ENCODE measurements around the gene SH3BGRL. TPM values are rescaled to one million over a fixed set of nuclear protein-coding genes. Genes with fewer than 3 reads are reported as not detected.

The SH3BGRL gene
- total RNA-seq, 1 experiment from 2014 or later, result 32.1 TPM

- POLR2A ChIA-PET, result no interaction called here
- H3K27ac Mint-ChIP-seq (ENCODE audit: unreplicated experiment), result no peak overlapping the region
- Histone ChIP-seq H3K27me3 (replicated peaks; ENCODE audit: control insufficient read depth, insufficient read depth, low read length) (no peaks in the 10 kb centered on the region), H3K4me3 (ENCODE audit: low read depth, low read length) (no peak overlapping the region), H3K9me3 (no peaks in the 10 kb centered on the region), H3K36me3 (ENCODE audit: control insufficient read depth, insufficient read depth, low read length) (no peaks in the 10 kb centered on the region), H3K4me1 (no peaks in the 10 kb centered on the region)
- no peaks in the 10 kb centered on the region for H3K36me3 Mint-ChIP-seq (ENCODE audit: insufficient read depth, unreplicated experiment)
- intact Hi-C loops (cut with micrococcal nuclease; ENCODE audit: unreplicated experiment), result no loop called here
- H3K9me3 Mint-ChIP-seq (ENCODE audit: unreplicated experiment), result no peaks in the 10 kb centered on the region
- no peaks in the 10 kb centered on the region for H3K4me1 Mint-ChIP-seq (ENCODE audit: low read depth, unreplicated experiment)
- no TSS peak for BruUV-seq (replicated peaks)
- no peak for TF ChIP-seq CTCF (IDR thresholded peaks at IDR 0.05; ENCODE audit: insufficient read depth in 1 of 2, low read depth in 1 of 2, low read length in 1 of 2, severe bottlenecking in 1 of 2, unreplicated experiment in 1 of 2)
- H3K27me3 Mint-ChIP-seq (ENCODE audit: insufficient read depth, unreplicated experiment), result no peaks in the 10 kb centered on the region
- H3K4me3 Mint-ChIP-seq (ENCODE audit: unreplicated experiment), result no peak overlapping the region
- DNase-seq, result no peak
- CTCF ChIA-PET, result no interaction called here
These were observed 102.7 kb downstream of the SH3BGRL start for GRCh38 chrX:81304563-81304962.

GRCh38 chrX:81305240-81305639, 103.3 kb downstream of the SH3BGRL start:
- intact Hi-C loops (cut with micrococcal nuclease; ENCODE audit: unreplicated experiment), result no loop called here
- Mint-ChIP-seq H3K9me3 (ENCODE audit: unreplicated experiment) (no peaks in the 10 kb centered on the region), H3K36me3 (ENCODE audit: insufficient read depth, unreplicated experiment) (no peaks in the 10 kb centered on the region), H3K4me1 (ENCODE audit: low read depth, unreplicated experiment) (no peaks in the 10 kb centered on the region), H3K27ac (ENCODE audit: unreplicated experiment) (no peak overlapping the region), H3K27me3 (ENCODE audit: insufficient read depth, unreplicated experiment) (no peaks in the 10 kb centered on the region), H3K4me3 (ENCODE audit: unreplicated experiment) (no peak overlapping the region)
- Histone ChIP-seq H3K4me1 (no peaks in the 10 kb centered on the region), H3K9me3 (no peaks in the 10 kb centered on the region), H3K36me3 (ENCODE audit: control insufficient read depth, insufficient read depth, low read length) (no peaks in the 10 kb centered on the region), H3K27me3 (replicated peaks; ENCODE audit: control insufficient read depth, insufficient read depth, low read length) (no peaks in the 10 kb centered on the region), H3K4me3 (ENCODE audit: low read depth, low read length) (no peak overlapping the region)
- TF ChIP-seq CTCF (IDR thresholded peaks at IDR 0.05; ENCODE audit: insufficient read depth in 1 of 2, low read depth in 1 of 2, low read length in 1 of 2, severe bottlenecking in 1 of 2, unreplicated experiment in 1 of 2), result no peak
- CTCF ChIA-PET, result no interaction called here
- BruUV-seq (replicated peaks), result no TSS peak
- POLR2A ChIA-PET, result no interaction called here
- no peak for DNase-seq

- no peaks in the 10 kb centered on the region for H3K36me3 ChIP-seq (ENCODE audit: control insufficient read depth, insufficient read depth, low read length)
- no peak overlapping the region for H3K4me3 Mint-ChIP-seq (ENCODE audit: unreplicated experiment)
- no peaks in the 10 kb centered on the region for H3K9me3 ChIP-seq
- H3K36me3 Mint-ChIP-seq (ENCODE audit: insufficient read depth, unreplicated experiment), result no peaks in the 10 kb centered on the region
- DNase-seq, result no peak
- no peaks in the 10 kb centered on the region for H3K27me3 ChIP-seq (replicated peaks; ENCODE audit: control insufficient read depth, insufficient read depth, low read length)
- H3K27ac Mint-ChIP-seq (ENCODE audit: unreplicated experiment), result no peak overlapping the region
- H3K9me3 Mint-ChIP-seq (ENCODE audit: unreplicated experiment), result no peaks in the 10 kb centered on the region
- ChIA-PET CTCF (no interaction called here), POLR2A (no interaction called here)
- no TSS peak for BruUV-seq (replicated peaks)
- H3K4me1 Mint-ChIP-seq (ENCODE audit: low read depth, unreplicated experiment), result no peaks in the 10 kb centered on the region
- H3K27me3 Mint-ChIP-seq (ENCODE audit: insufficient read depth, unreplicated experiment), result no peaks in the 10 kb centered on the region
- intact Hi-C loops (cut with micrococcal nuclease; ENCODE audit: unreplicated experiment), result no loop called here
- no peak overlapping the region for H3K4me3 ChIP-seq (ENCODE audit: low read depth, low read length)
- no peak for TF ChIP-seq CTCF (IDR thresholded peaks at IDR 0.05; ENCODE audit: insufficient read depth in 1 of 2, low read depth in 1 of 2, low read length in 1 of 2, severe bottlenecking in 1 of 2, unreplicated experiment in 1 of 2)
- no peaks in the 10 kb centered on the region for H3K4me1 ChIP-seq
These were observed 106.4 kb downstream of the SH3BGRL start for GRCh38 chrX:81308086-81308829.

All from Caco-2 (cell line).